ENCODE data around the gene ZMIZ1. TPM values are rescaled to one million over a fixed set of nuclear protein-coding genes. Genes with fewer than 3 reads are reported as not detected.
A peak's percentile ranks its signal among the peaks of the same experiment; 100 is the strongest.

The ZMIZ1 gene
- total RNA-seq, 1 donor from 2014 or later, result 14.7 TPM

DNA sequence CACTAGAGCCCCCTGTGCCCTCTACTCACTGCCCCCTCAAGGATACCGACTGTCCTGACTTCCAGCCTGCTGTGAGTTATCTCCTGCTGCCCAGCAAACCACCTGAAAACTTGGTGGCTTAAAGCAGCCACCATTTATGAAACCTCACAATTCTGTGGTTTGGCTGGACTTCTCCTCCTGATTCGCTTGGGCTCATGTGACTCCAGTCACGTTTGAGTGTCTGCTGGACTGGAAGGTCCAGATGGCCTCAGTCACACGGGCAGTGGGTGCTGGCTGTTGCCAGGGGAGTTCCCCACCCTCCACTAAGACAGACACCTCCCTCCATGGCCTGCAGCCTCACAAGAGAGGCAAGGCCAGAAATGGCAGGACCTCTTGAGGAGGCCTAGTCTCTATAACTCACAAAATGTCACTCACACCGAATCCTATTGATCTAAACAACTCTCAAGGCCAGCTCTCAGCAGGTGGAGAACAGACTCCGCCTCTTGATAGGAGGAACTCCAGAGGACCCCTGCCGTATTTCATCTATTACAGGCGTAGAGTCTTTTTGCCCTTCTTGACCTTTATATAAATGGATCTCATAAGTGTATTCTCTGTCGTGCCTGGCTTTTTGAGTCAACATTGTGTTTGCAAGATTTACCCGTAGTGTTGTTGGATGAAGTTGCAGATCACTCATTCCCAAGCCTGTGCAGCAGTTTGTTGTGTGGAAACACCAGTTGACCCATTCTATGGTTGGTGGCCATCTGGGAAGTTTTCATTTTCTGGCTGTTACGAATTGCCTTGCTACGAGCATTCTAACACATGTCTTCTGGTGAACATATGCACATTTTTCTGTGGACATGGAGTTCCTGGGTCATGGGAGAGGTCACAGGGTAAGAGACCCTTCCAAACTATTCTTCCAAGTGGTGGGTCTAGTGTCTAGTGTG is 48.3 kb downstream of the ZMIZ1 start:
- no peak for DNase-seq (ENCODE audit: low read depth in 2 of 2)

GRCh38 chr10:79118286-79119202 is 49.8 kb downstream of the ZMIZ1 start:
- DNase-seq (ENCODE audit: low read depth in 2 of 2), result no peak

GRCh38 chr10:79119306-79119705 is 50.5 kb downstream of the ZMIZ1 start:
- DNase-seq (ENCODE audit: low read depth in 2 of 2), result no peak

- no peak for DNase-seq (ENCODE audit: low read depth in 2 of 2)
These were observed 54.8 kb downstream of the ZMIZ1 start for GRCh38 chr10:79123547-79123963.

DNA sequence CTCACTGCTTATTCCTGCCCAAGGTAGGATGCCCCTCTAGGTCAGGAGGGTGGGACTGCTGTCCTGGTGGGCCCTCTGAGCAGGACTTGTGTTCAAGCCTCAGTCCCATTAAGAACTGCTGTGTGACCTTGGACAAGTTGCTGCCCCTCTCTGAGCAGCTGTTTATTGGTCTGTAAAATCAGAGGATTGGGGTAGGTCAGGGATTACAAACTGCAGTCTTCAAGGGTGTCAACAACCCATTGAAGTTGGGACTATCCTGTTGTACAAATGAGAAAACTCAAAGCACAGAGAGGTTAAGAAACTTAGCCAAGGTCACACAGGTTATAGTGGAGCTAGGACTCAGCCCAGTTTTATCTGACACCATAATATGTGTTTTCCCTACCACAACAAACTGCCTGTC is 55.3 kb downstream of the ZMIZ1 start:
- no peak for DNase-seq (ENCODE audit: low read depth in 2 of 2)

DNA sequence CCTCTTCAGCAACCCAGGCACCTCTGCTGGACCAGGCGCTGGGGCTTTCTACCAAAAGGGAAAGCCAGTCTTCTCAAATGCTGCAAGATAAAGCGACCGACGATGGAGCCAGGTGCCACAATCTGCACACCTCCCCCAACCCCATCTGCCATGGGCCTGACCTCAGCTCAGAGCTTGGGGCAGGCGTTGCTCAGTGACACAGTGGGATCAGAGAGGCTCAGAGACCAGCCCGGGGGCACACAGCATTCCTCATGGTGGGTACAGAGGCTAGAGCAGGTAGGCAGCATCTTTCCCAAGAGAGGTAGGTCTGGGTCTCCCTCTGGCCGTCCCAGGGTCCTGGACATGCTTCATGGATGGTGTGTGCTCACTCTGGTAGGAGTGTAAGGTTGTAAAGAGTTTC is 56.3 kb downstream of the ZMIZ1 start:
- DNase-seq (ENCODE audit: low read depth in 2 of 2), result no peak

DNA sequence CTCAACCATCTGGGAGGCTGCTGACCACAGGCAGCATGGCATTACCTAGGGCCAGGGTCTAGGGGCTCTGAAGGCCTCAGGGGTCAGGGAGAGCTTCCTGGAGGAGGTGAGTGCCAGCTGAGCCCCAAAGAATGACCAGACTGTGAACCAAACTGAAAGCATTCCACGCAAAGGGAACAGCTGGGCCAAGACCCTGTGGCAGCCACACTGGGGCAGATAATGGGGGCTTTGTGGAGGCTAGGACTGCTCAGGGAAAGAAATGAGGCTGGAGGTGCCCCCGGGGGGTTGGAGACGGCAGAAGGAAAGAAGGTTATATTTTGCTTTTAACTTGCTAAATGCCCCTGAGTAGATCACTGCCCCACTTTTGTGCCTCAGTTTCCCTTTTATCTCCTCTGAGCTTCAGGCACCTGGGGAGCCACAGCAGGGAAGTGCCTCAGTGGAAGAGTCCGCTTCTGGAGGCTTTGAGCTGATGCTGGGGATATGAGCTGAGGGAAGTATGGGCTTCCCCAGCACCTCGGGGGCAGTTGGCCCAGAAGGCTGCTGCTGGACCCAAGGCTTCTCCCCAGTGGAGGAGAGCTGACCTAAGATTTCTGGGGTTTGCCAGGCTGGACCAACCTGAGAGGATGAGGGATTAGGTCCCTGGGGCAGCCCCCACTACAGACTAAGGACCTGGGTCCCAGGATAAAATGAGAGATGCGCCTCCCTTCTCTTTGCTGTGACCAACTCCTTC is 57.8 kb downstream of the ZMIZ1 start:
- DNase-seq (ENCODE audit: low read depth in 2 of 2), result no peak

DNA sequence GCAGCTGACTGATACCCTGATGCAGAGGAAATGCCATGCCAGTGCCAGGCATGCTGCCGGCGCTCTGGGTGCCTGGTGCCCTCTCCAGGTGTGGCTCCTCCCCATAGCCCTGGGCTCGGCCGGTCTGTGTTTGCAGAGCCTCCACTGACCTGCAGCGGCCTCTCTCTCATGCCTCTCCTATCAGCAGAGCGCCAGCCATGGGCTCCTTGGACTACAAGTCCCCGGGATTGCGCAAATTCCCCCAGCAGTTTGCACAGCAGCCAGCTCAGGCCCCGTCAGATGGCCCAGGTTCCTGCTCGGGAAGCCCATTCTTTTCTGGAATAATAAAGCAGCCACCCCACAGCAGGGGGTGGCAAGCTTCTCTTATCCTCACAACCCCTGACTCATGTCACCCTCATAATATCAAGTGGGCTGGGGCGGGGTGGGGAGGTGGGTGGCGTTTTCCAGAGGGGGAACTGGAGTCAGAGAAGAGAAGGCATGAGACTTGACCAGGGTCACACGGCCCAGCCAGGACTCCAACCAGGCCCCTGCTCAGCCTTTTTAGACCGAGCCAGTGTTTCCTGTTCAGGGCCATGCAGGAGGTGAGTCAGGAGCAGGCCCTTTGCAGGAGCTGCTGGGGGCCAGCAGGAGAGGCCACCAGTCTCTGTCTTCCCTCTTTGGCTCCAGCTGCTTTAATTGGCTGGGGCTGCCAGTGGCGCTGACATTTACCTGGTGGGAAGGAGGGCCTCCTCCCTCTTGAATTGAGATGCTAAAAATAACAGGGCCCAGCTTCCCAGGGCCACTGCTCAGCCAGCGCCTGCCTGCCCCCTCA is 58.6 kb downstream of the ZMIZ1 start:
- DNase-seq (ENCODE audit: low read depth in 2 of 2), result peak; percentile 68 to 71

- peak in 1 of 2 donors; percentile 52 for DNase-seq (ENCODE audit: low read depth in 2 of 2)
These were observed 59.6 kb downstream of the ZMIZ1 start for GRCh38 chr10:79128241-79128922.

DNA sequence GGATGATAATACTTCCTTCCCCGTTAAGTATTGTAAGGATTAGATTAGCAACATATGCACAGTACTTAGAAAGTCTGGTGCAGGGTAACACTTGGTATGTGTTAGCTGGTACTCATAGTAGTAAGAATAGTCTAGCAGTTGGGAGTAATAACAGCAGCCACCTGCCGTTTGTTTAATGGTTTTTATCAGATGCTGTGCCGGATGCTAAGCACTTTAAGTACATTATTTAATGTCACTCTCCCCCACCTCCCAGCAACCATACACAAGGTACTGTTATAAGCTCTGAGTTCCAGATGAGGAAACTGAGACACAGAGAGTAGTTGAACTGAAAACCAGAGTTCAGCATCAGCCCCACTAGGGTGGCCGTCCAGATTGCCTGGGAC is 60.1 kb downstream of the ZMIZ1 start:
- DNase-seq (ENCODE audit: low read depth in 2 of 2), result no peak

DNA sequence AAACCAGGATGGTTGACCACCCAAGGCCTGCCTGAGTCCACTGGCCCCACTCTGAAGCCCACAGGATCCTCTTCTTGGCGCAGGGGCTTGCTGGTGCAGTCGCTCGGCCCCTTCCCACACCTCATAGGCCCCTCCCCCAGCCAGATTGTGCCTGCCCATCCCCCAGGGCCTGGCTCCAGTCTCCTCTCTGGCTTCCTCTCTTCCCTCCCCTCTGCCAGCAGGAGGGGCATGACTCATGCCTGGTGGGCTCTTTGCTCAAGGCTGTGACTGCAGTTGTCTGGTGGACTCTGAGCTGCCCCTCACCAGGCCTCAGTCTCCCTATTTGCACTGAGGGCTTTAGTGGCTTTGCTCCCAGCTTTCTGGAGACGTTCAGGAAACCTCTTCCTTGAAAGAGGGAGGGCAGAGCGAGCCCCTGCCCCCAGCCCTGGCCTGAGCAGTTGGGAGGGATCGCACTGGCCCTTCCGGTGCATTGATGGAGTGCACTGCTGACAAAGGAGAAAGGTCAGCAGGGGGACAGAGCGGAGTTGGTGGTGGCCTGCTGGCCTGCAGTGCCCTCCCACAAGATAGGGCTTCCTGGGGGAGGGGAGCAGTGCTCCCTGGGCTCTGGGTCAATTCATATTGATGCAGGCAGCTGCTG is 60.7 kb downstream of the ZMIZ1 start:
- peak; percentile 50 to 81 for DNase-seq (ENCODE audit: low read depth in 2 of 2)

DNA sequence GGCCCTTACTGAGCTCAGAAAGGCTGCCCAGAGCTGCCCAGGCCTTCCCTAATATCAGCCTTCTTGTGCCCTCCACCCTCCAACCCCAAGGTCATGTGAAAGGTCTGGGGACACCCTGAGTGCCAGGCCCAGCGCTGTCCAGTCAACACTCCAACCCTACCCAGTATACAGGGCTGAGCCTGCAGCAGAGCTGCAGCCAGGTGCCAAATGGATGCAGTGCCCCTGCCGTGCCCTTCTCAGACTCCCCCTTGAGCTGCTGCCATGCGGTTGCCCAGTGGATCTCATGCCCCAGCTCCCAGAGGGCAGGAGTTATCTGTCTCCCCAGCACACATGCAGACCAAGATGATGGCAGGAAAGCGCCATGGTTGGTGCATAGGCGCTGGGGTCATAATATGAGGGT is 61.5 kb downstream of the ZMIZ1 start:
- no peak for DNase-seq (ENCODE audit: low read depth in 2 of 2)

DNA sequence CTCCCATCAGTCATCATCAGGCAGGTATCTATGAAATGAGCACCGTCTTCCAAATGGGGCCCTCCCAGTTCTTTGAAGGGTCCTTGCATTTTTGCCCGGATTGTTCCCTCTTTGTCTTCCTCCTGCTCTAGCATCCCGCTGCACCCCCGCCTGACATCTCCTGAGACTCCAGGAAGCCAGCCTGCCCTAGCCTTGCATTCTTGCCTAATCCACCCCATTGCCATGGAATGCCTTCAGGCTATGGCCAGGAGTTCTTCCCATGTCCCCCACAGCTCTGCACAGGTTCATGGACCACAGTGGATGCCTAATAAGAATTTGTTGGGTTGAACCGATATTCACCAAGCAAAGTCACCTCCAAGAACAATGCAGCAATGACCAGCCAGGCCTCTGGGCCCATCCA is 62.1 kb downstream of the ZMIZ1 start:
- no peak for DNase-seq (ENCODE audit: low read depth in 2 of 2)

- DNase-seq (ENCODE audit: low read depth in 2 of 2), result no peak
These were observed 63.3 kb downstream of the ZMIZ1 start for GRCh38 chr10:79131836-79132631.

- DNase-seq (ENCODE audit: low read depth in 2 of 2), result no peak
These were observed 64.1 kb downstream of the ZMIZ1 start for GRCh38 chr10:79132681-79133381.

DNA sequence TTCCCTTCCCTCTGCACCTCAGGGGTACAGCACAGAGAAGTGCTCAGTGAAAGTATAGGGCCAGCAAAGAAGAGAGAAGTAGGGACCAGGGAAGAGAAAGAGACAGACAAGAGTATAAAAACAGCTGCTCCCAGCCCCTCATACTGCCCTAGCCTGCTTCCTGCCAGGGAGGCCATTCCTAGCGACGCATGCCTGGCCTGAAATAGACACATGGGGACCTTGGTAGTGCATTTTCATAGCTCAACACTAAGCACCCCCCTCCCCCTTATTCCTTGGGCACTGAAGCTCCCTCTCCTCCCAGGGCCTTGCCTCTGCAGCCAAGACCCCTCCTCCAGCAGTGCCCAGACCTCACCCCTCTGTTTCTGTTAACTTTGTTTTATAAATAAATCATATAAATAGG is 64.7 kb downstream of the ZMIZ1 start:
- DNase-seq (ENCODE audit: low read depth in 2 of 2), result no peak

DNA sequence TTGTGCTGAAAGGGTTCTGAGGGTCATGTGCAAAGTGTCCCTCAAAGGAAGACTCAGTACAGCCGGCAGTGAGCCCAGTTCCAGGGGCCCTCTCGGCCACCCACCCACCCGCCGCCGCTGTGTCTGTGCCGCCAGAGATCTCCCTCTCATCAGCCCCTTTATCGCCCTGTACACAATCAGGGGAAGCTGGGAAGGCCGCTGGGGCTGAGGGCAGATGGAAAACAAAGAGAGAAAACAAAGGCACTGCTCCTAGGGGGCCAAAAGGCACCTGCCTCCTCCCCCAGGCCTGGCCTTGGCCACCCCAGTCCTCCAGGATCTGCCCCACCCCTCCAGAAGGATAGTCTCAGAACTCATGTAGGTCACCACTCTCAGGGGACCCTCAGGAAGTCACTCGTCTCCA is 67.0 kb downstream of the ZMIZ1 start:
- peak in 1 of 2 donors; percentile 62 for DNase-seq (ENCODE audit: low read depth in 2 of 2)

Data from lung microvascular endothelial cell (primary cell).